HepG2 (cell line): ENCODE data around the gene USP2. TPM values are rescaled to one million over a fixed set of nuclear protein-coding genes. Genes with fewer than 3 reads are reported as not detected.
"Not testable (repeated sequence)": the region's sequence is repeated elsewhere in the genome, so short reads cannot be mapped to it uniquely, and the experiment has no call there.

Experiments used
- ATAC-seq: fragments of 200-7000 bp; cut with Tn5 transposase; 3 replicates; pipeline ENCODE4 v1.9.1; 2020; ENCODE audit warnings: mild to moderate bottlenecking, moderate library complexity
- BruUV-seq: library from RNA; stranded (reverse); fragments of 400-500 nt; replicated peaks from 2 replicates; lab custom pipeline; 2021; lab: Mats Ljungman, UMichigan
- CTCF ChIA-PET: fragments of 300-600 bp; formaldehyde crosslinking; extraction: SDS; loops from one replicate; lab custom pipeline; 2021; ENCODE audit warnings: low total read pairs, inconsistent platforms, low intra/inter-chr PET ratio; lab: Yijun Ruan, JAX
- POLR2A ChIA-PET: fragments of 350-600 bp; sonication (Branson Sonifier 250); formaldehyde crosslinking; loops from one replicate; lab custom pipeline; 2020; ENCODE audit warnings: antibody characterized with exemption, inconsistent platforms; lab: Yijun Ruan, JAX
- DNase-seq: peaks from one replicate; pipeline ENCODE4 v3.0.0-alpha.2; 2015; ENCODE audit warnings: low spot score
- FAIRE-seq: peaks from 3 replicates; lab custom pipeline; 2011; peaks lifted over from hg19 to GRCh38; lab: Jason Lieb, UNC
- H2AFZ ChIP-seq: one replicate; pipeline ENCODE4 v1.6.1; 2011; ENCODE audit warnings: low read length, inconsistent platforms
- H3K27ac ChIP-seq: fragments of 300-600 bp; 3 replicates; pipeline ENCODE4 v1.8.0; 2011; ENCODE audit warnings: mixed run types, mild to moderate bottlenecking, mixed read lengths, low read length, inconsistent platforms; ENCODE audit not compliant: insufficient read depth; ENCODE audit errors: extremely low read length
- H3K27me3 ChIP-seq, 2 experiments: fragments of 200-600 bp in 1 of 2; 2 replicates in 1 of 2; 3 replicates in 1 of 2; pipeline versions ENCODE4 v1.6.0 to v1.8.0; 2011; ENCODE audit warnings: low read length in 2 of 2, mild to moderate bottlenecking in 2 of 2, moderate library complexity in 2 of 2, inconsistent platforms in 1 of 2; ENCODE audit not compliant: insufficient read depth in 2 of 2, control insufficient read depth in 1 of 2
- H3K36me3 ChIP-seq, 2 experiments: fragments of 200-600 bp in 1 of 2; replicated peaks in 1 of 2; 2 replicates in 1 of 2; 3 replicates in 1 of 2; pipeline versions ENCODE4 v1.5.1 to v1.8.0; 2011; ENCODE audit warnings: low read length in 2 of 2, inconsistent platforms in 1 of 2; ENCODE audit not compliant: insufficient read depth in 2 of 2, control insufficient read depth in 1 of 2
- H3K4me1 ChIP-seq: 2 replicates; pipeline ENCODE4 v1.5.1; 2012; ENCODE audit warnings: low read length, inconsistent platforms; ENCODE audit not compliant: insufficient read depth
- H3K4me2 ChIP-seq: 2 replicates; pipeline ENCODE4 v1.6.0; 2011; ENCODE audit warnings: low read depth, low read length, inconsistent platforms
- H3K4me3 ChIP-seq, 3 experiments: fragments of 200-600 bp in 1 of 3; sonication (generic), shearing (Covaris generic) in 1 of 3; replicated peaks in 1 of 3; 2 replicates each; pipeline ENCODE4 v1.5.1; 2011 to 2016; ENCODE audit warnings: low read length in 3 of 3, inconsistent platforms in 2 of 3, low read depth in 2 of 3, mild to moderate bottlenecking in 2 of 3, control low read depth in 1 of 3, mixed read lengths in 1 of 3; ENCODE audit not compliant: insufficient read depth in 1 of 3
- H3K79me2 ChIP-seq: one replicate; pipeline ENCODE4 v1.6.1; 2011; ENCODE audit warnings: low read length, inconsistent platforms; ENCODE audit not compliant: insufficient read depth
- H3K9ac ChIP-seq: 2 replicates; pipeline ENCODE4 v1.6.0; 2011; ENCODE audit warnings: mild to moderate bottlenecking, low read depth, low read length, inconsistent platforms; ENCODE audit not compliant: insufficient read depth
- H3K9me3 ChIP-seq: 2 replicates; pipeline ENCODE4 v1.5.1; 2012; ENCODE audit warnings: mild to moderate bottlenecking, low read length
- H4K20me1 ChIP-seq: 2 replicates; pipeline ENCODE4 v1.6.0; 2011; ENCODE audit warnings: inconsistent platforms, mild to moderate bottlenecking, low read length, moderate library complexity; ENCODE audit not compliant: insufficient read depth
- AKNA ChIP-seq: sonication (generic); formaldehyde crosslinking; IDR thresholded peaks from 2 replicates; pipeline ENCODE4 v1.4.0; 2020; ENCODE audit warnings: missing genetic modification reagents, borderline replicate concordance
- SRSF9 ChIP-seq: fragments of 200-400 bp; formaldehyde crosslinking; IDR thresholded peaks from 2 replicates; pipeline ENCODE4 v1.6.1; 2018; ENCODE audit warnings: borderline replicate concordance, mild to moderate bottlenecking, low read depth, low read length; ENCODE audit not compliant: insufficient read depth, poor library complexity, severe bottlenecking
- WGBS: methylation state at CpG from one replicate; pipeline ENCODE4 v1.1.6; 2017; ENCODE audit warnings: low lambda C conversion rate; 5-methylcytosine and 5-hydroxymethylcytosine counted together
- in situ Hi-C: cut with HindIII; loops from 2 replicates; pipeline ENCODE4 v1.10.0; 2017; ENCODE audit warnings: low pct_unique_long_range_greater_than_20kb; ENCODE audit not compliant: extremely low pct_ligation_motif_present
- intact Hi-C: fragments of 100-400 bp; cut with micrococcal nuclease; formaldehyde crosslinking; loops from one replicate; pipeline ENCODE4 v1.10.0; 2022; ENCODE audit not compliant: unreplicated experiment
- polyA plus RNA-seq, 8 experiments: library from polyadenylated mRNA; depleted of rRNA in 3 of 8; stranded (reverse) in 7 of 8; unstranded in 1 of 8; fragments of >200 nt; fragmentation: Illumina TruSeq in 4 of 8; extraction: Trizol in 4 of 8; gene quantifications; 2 replicates each; pipeline versions ENCODE4 v1.2.1 to v1.2.3, GENCODE V29; 2011 to 2016; ENCODE audit warnings: low read depth in 4 of 8, missing spikeins in 1 of 8, mixed read lengths in 1 of 8; ENCODE audit not compliant: insufficient read depth in 1 of 8
- total RNA-seq, 5 experiments: library from RNA; depleted of rRNA; stranded (reverse); fragments of >200 nt; fragmentation: Illumina TruSeq; extraction: Trizol; gene quantifications; 2 replicates each; pipeline ENCODE4 v1.2.3, GENCODE V29; 2016; ENCODE audit warnings: low read depth in 1 of 5

Gene USP2
- total and polyA plus RNA-seq, 2 of the 13 experiments (the other 11 are each of a cell fraction or from before 2014, with no cell fraction given), result 2.5 to 6.0 TPM

- TF ChIP-seq AKNA (CRISPR knock-in tag), result no peak
- TF ChIP-seq SRSF9, result no peak
Measured at GRCh38 chr11:119406005-119406404, 24.5 kb upstream of the USP2 start (continued).

- in situ Hi-C loops, H3K9me3 ChIP-seq, DNase-seq, H3K4me1 ChIP-seq, BruUV-seq, H3K36me3 ChIP-seq, H3K27me3 ChIP-seq, H3K27ac ChIP-seq, H3K9ac ChIP-seq, H3K4me3 ChIP-seq, FAIRE-seq, H4K20me1 ChIP-seq, POLR2A ChIA-PET, CTCF ChIA-PET, ATAC-seq, intact Hi-C loops, H2AFZ ChIP-seq, H3K4me2 ChIP-seq, H3K79me2 ChIP-seq: not testable (repeated sequence)
- WGBS, result 97% methylated on average over 6 of the region's 6 CpGs
Measured at GRCh38 chr11:119405448-119405847, 24.0 kb upstream of the USP2 start.
